NT2/D1 (cell line): ENCODE measurements around the gene LAMC1.

ENCODE experiments used
- SUZ12 ChIP-seq: IDR thresholded peaks from 2 replicates; pipeline ENCODE4 v1.6.1; 2011; ENCODE audit not compliant: insufficient read length, insufficient read depth; ENCODE audit errors: extremely low read depth
- YY1 ChIP-seq: IDR thresholded peaks from 2 replicates; pipeline ENCODE4 v1.6.1; 2011; ENCODE audit not compliant: insufficient read length, insufficient read depth
- ZNF274 ChIP-seq: IDR thresholded peaks from 2 replicates; pipeline ENCODE4 v1.6.1; 2011; ENCODE audit warnings: mild to moderate bottlenecking, low read depth, low read length

- TF ChIP-seq SUZ12 (no peak), ZNF274 (no peak), YY1 (no peak)
These were observed 124.5 kb downstream of the LAMC1 start for GRCh38 chr1:183147735-183148134.
